Astrocyte (in vitro differentiated cells and primary cell): ENCODE data around the gene SLC28A3.

Experiments used
- EZH2 ChIP-seq: IDR thresholded peaks from 2 replicates; pipeline ENCODE4 v1.6.1; 2012; ENCODE audit warnings: mild to moderate bottlenecking, low read length, inconsistent platforms; ENCODE audit not compliant: insufficient read depth
- TF ChIP-seq, protein P1 (sequence below): IDR thresholded peaks from 2 replicates; pipeline ENCODE4 v1.5.1; 2011; ENCODE audit warnings: low read depth, mild to moderate bottlenecking, inconsistent platforms, low read length, moderate library complexity; ENCODE audit not compliant: insufficient read depth

DNA sequence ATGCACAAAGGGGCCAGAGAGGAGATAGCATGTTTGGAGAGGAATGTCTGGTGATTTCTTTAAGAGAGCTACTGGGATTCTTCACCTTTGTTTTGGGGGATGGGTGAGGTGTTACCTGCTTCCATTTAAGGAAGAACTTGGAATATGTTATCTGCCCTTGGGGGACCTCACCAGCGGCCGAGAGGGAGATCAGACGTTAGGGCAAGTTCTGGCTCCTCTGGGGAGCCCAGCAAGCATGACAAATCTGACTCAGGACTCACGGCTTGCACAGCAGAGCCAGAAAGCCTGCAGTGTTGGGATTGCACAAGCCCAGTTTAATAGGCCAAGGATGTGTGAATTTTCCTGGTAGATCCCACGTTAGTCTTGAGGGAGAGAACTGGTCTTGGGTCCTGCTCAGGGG is 40.3 kb downstream of the SLC28A3 start:
- TF ChIP-seq, protein P1, sequence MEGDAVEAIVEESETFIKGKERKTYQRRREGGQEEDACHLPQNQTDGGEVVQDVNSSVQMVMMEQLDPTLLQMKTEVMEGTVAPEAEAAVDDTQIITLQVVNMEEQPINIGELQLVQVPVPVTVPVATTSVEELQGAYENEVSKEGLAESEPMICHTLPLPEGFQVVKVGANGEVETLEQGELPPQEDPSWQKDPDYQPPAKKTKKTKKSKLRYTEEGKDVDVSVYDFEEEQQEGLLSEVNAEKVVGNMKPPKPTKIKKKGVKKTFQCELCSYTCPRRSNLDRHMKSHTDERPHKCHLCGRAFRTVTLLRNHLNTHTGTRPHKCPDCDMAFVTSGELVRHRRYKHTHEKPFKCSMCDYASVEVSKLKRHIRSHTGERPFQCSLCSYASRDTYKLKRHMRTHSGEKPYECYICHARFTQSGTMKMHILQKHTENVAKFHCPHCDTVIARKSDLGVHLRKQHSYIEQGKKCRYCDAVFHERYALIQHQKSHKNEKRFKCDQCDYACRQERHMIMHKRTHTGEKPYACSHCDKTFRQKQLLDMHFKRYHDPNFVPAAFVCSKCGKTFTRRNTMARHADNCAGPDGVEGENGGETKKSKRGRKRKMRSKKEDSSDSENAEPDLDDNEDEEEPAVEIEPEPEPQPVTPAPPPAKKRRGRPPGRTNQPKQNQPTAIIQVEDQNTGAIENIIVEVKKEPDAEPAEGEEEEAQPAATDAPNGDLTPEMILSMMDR, result no peak
- TF ChIP-seq EZH2, result no peak
